ENCODE results near the gene INTS1. TPM values are rescaled to one million over a fixed set of nuclear protein-coding genes. Genes with fewer than 3 reads are reported as not detected.
A peak's percentile ranks its signal among the peaks of the same experiment; 100 is the strongest.

INTS1 gene
- total and polyA plus RNA-seq, 11 donors: 35.5 to 67.4 (median 45.3) TPM

- WGBS, 4 donors: 87 to 93% (median 89%) methylated on average over 13 to 24 of the region's 24 CpGs
- no peak overlapping the region for H3K27ac ChIP-seq
These were observed 35.4 kb downstream of the INTS1 start for GRCh38 chr7:1468643-1469298.

GRCh38 chr7:1468203-1468602, 36.0 kb downstream of the INTS1 start:
- Histone ChIP-seq H3K36me3 (peaks cover 0 to 46% (median 37%) of the 10 kb centered on the region in 9 donors), H3K4me3 (no peak overlapping the region), H3K27ac (peak overlapping the region in 1 of 12 donors; percentile 81), H3K27me3 (no peaks in the 10 kb centered on the region), H3K4me1 (peaks cover 4 to 21% (median 11%) of the 10 kb centered on the region in 12 donors), H3K9me3 (no peaks in the 10 kb centered on the region)
- no peak for TF ChIP-seq POLR2A (IDR thresholded peaks at IDR 0.05)
- no peak for TF ChIP-seq CTCF (IDR thresholded peaks at IDR 0.05)
- DNase-seq: no peak
- ATAC-seq: no peak
- 93 to 96% (median 95%) methylated on average over 10 to 13 of the region's 13 CpGs for WGBS, 4 donors
- intact Hi-C loops (cut with DNase I): loop anchor here in 1 of 10 donors (5.0 kb wide), 1 partner anchor 36 kb away; no protein-coding TSS in a partner anchor

More at GRCh38 chr7:1468643-1469298, 35.4 kb downstream of the INTS1 start:
- peaks cover 4 to 17% (median 12%) of the 10 kb centered on the region in 12 donors for H3K4me1 ChIP-seq
- intact Hi-C loops (cut with DNase I): loop anchor here in 1 of 10 donors (5.0 kb wide), 1 partner anchor 36 kb away; no protein-coding TSS in a partner anchor
- DNase-seq: no peak
- H3K4me3 ChIP-seq: no peak overlapping the region
- no peak for TF ChIP-seq POLR2A (IDR thresholded peaks at IDR 0.05)
- no peak for TF ChIP-seq CTCF (IDR thresholded peaks at IDR 0.05)
- no peak for ATAC-seq
- peaks cover 0 to 52% (median 43%) of the 10 kb centered on the region in 9 donors for H3K36me3 ChIP-seq
- H3K9me3 ChIP-seq: no peaks in the 10 kb centered on the region
- H3K27me3 ChIP-seq: no peaks in the 10 kb centered on the region

GRCh38 chr7:1466524-1467271, 37.5 kb downstream of the INTS1 start:
- Histone ChIP-seq H3K27me3 (no peaks in the 10 kb centered on the region), H3K4me1 (peaks cover 4 to 33% (median 14%) of the 10 kb centered on the region in 12 donors), H3K4me3 (peak overlapping the region in 2 of 12 donors; percentile 10 to 21), H3K27ac (peak overlapping the region in 11 of 12 donors; percentile 12 to 84 (median 64)), H3K36me3 (peaks cover 0 to 31% (median 22%) of the 10 kb centered on the region in 9 donors), H3K9me3 (no peaks in the 10 kb centered on the region)
- ATAC-seq (peak; percentile 47 to 84 (median 62)), DNase-seq (peak; percentile 76 to 88 (median 82))
- intact Hi-C loops (cut with DNase I): loop anchor here in 1 of 10 donors (5.0 kb wide), 1 partner anchor 34 kb away; no protein-coding TSS in a partner anchor
- TF ChIP-seq CTCF (IDR thresholded peaks at IDR 0.05) (peak in 2 of 12 donors; percentile 6 to 17), POLR2A (IDR thresholded peaks at IDR 0.05) (no peak)
- 30 to 38% (median 34%) methylated on average over 17 of the region's 17 CpGs for WGBS, 4 donors

GRCh38 chr7:1464694-1465093, 39.5 kb downstream of the INTS1 start:
- ATAC-seq: no peak
- WGBS, 4 donors: 77 to 86% (median 83%) methylated on average over 12 of the region's 12 CpGs
- Histone ChIP-seq H3K27me3 (no peaks in the 10 kb centered on the region), H3K4me1 (peaks cover 7 to 52% (median 31%) of the 10 kb centered on the region in 12 donors), H3K36me3 (peaks cover 0 to 11% (median 3%) of the 10 kb centered on the region in 9 donors), H3K9me3 (no peaks in the 10 kb centered on the region), H3K27ac (no peak overlapping the region), H3K4me3 (no peak overlapping the region)
- DNase-seq: no peak
- TF ChIP-seq POLR2A (IDR thresholded peaks at IDR 0.05) (no peak), CTCF (IDR thresholded peaks at IDR 0.05) (no peak)
- intact Hi-C loops (cut with DNase I): loop anchor here in 1 of 10 donors (5.0 kb wide), 1 partner anchor 32 kb away; no protein-coding TSS in a partner anchor

Data from heart left ventricle (tissue), 16 donors.